CMK (cell line): ENCODE results near the gene CIDEA.

Experiments
- DNase-seq: peaks from one replicate; pipeline ENCODE4 v3.0.0-alpha.2; 2010; ENCODE audit warnings: low read depth

CIDEA gene

DNA sequence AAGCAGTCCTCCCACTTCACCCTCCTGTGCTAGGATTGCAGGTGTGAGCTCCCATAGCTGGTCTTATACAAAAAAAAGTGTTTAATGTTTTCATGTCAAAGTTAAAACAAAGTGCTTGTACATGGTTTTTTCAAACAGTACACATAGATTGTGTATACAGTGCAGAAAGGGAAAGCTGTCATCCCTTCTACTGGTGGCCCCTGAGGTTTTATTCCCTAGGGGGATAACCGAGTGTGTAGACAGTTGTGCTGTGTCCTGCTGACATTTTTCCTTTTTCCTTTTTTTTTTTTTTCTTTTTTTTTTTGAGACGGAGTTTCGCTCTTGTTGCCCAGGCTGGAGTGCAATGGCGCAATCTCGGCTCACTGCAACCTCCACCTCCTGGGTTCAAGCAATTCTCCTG lies 64.7 kb downstream of the CIDEA start:
- no peak for DNase-seq

DNA sequence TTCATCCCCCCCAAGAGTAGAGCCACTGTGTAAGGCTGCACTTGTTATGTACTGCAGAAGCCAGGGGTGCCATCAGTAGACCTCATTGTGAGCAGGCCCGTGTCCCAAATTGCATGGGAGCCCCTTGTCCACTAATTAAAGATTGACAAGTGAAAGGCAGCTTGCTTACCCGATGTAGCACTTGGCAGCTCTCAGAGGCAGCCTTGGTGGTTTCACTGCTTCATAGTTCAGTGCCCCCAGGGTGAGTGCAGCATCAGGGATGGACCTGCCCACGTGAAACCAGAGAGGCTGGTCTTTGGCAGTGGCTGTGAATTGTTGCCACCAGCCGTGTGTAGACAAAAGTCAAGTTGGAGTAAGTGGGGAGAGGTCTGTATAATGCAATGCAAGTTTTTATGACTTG lies 67.2 kb downstream of the CIDEA start:
- DNase-seq, result no peak

DNA sequence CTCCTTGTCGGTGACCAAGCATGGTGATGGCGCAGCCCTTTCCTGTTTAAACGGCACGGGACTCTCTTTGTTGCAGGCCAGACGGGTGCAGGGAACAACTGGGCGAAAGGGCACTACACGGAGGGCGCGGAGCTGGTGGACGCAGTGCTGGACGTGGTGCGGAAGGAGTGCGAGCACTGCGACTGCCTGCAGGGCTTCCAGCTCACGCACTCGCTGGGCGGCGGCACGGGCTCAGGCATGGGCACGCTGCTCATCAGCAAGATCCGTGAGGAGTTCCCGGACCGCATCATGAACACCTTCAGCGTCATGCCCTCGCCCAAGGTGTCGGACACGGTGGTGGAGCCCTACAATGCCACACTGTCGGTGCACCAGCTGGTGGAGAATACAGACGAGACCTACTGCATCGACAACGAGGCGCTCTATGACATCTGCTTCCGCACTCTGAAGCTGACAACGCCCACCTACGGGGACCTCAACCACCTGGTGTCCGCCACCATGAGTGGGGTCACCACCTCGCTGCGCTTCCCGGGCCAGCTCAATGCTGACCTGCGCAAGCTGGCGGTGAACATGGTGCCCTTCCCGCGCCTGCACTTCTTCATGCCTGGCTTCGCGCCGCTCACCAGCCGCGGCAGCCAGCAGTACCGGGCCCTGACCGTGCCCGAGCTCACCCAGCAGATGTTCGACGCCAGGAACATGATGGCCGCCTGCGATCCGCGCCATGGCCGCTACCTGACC lies 71.0 kb downstream of the CIDEA start:
- no peak for DNase-seq

- DNase-seq, result no peak
Measured at GRCh38 chr18:12325726-12326245, 71.6 kb downstream of the CIDEA start.

DNA sequence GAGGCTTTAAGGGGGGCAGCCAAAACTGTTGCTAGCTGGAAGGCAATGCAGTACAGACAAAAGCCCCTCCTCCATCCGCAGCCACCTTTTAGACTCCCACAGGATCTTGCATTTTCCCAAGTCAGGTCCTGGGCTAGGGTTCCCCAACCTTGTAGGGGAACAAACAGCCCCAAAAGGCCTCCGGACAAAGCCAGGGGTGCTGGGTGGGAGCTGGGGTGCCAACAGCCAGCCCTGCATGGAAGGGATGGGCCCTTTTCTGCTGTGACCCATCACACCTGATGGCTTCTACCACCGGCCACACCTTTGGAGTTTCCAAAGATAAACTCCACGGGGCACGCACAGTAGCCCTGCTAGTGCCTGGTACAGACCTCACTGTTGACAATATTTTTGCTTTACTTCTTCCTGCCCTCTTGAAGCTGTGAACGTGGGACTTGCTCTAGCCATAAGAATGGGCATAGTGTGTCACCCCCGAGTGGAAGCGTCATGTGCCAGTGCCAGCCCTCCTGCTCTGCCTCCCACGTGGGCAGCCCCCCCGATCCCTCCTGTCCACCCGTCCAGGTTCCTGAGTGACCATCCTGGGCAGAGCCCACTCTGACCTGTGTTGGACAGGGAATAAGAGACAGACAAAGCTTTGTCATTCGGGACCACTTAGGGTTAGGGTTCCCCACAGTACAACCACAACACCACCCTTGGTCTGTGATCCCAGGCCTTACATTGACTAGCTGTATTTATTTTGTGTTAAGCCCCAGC lies 72.7 kb downstream of the CIDEA start:
- DNase-seq, result no peak
